Subcutaneous abdominal adipose tissue (tissue), 5 donors: ENCODE measurements around the gene CCSER1.

ENCODE experiments used
- H3K27ac ChIP-seq: one replicate; pipeline ENCODE4 v1.7.0; 2013; ENCODE audit warnings: low read depth, mild to moderate bottlenecking, inconsistent platforms, low read length, moderate library complexity
- H3K27me3 ChIP-seq, 5 donors: one replicate each; pipeline ENCODE4 v1.7.0; 2013; ENCODE audit warnings: low read length in 5 of 5, inconsistent platforms in 1 of 5; ENCODE audit not compliant: control insufficient read depth in 5 of 5, insufficient read depth in 4 of 5
- H3K36me3 ChIP-seq, 5 donors: one replicate each; pipeline ENCODE4 v1.7.0; 2013; ENCODE audit warnings: low read length in 5 of 5; ENCODE audit not compliant: control insufficient read depth in 5 of 5, insufficient read depth in 5 of 5
- H3K4me1 ChIP-seq, 5 donors: one replicate each; pipeline ENCODE4 v1.7.0; 2013; ENCODE audit warnings: low read length in 5 of 5, mild to moderate bottlenecking in 3 of 5, moderate library complexity in 1 of 5; ENCODE audit not compliant: control insufficient read depth in 5 of 5, insufficient read depth in 5 of 5
- H3K4me3 ChIP-seq, 5 donors: one replicate each; pipeline ENCODE4 v1.7.0; 2013; ENCODE audit warnings: low read length in 5 of 5, low read depth in 1 of 5
- H3K9ac ChIP-seq, 5 donors: one replicate each; pipeline ENCODE4 v1.7.0; 2013; ENCODE audit warnings: low read length in 5 of 5, mild to moderate bottlenecking in 4 of 5, moderate library complexity in 3 of 5
- H3K9me3 ChIP-seq, 5 donors: one replicate each; pipeline ENCODE4 v1.7.0; 2013; ENCODE audit warnings: low read length in 5 of 5; ENCODE audit not compliant: control insufficient read depth in 5 of 5
- donor health status: healthy.
- donor health status: healthy.
- donor health status: healthy.
- donor health status: healthy.
- donor health status: healthy.

The CCSER1 gene

GRCh38 chr4:91525621-91526020 is 1398.4 kb downstream of the CCSER1 start:
- Histone ChIP-seq H3K27ac (no peak overlapping the region), H3K4me1 (no peaks in the 10 kb centered on the region), H3K27me3 (no peaks in the 10 kb centered on the region), H3K9me3 (no peaks in the 10 kb centered on the region), H3K36me3 (no peaks in the 10 kb centered on the region), H3K9ac (no peak overlapping the region), H3K4me3 (no peak overlapping the region)

GRCh38 chr4:91527056-91527455 is 1399.9 kb downstream of the CCSER1 start:
- Histone ChIP-seq H3K9ac (no peak overlapping the region), H3K4me1 (no peaks in the 10 kb centered on the region), H3K36me3 (no peaks in the 10 kb centered on the region), H3K4me3 (no peak overlapping the region), H3K27me3 (no peaks in the 10 kb centered on the region), H3K9me3 (no peaks in the 10 kb centered on the region), H3K27ac (no peak overlapping the region)

- Histone ChIP-seq H3K27ac (no peak overlapping the region), H3K9me3 (peaks cover 0 to 17% (median 14%) of the 10 kb centered on the region in 5 donors), H3K4me3 (no peak overlapping the region), H3K36me3 (no peaks in the 10 kb centered on the region), H3K9ac (no peak overlapping the region), H3K4me1 (no peaks in the 10 kb centered on the region), H3K27me3 (no peaks in the 10 kb centered on the region)
Observed at GRCh38 chr4:91567594-91567993, 1440.4 kb downstream of the CCSER1 start.

GRCh38 chr4:91577864-91578263 is 1450.7 kb downstream of the CCSER1 start:
- H3K4me3 ChIP-seq, result no peak overlapping the region

GRCh38 chr4:91590260-91590659 is 1463.1 kb downstream of the CCSER1 start:
- no peaks in the 10 kb centered on the region for H3K4me1 ChIP-seq
- no peak overlapping the region for H3K27ac ChIP-seq
- H3K9me3 ChIP-seq, result no peaks in the 10 kb centered on the region
- H3K9ac ChIP-seq, result no peak overlapping the region
- no peak overlapping the region for H3K4me3 ChIP-seq
- no peaks in the 10 kb centered on the region for H3K27me3 ChIP-seq
- no peaks in the 10 kb centered on the region for H3K36me3 ChIP-seq

More at GRCh38 chr4:91577864-91578263, 1450.7 kb downstream of the CCSER1 start:
- Histone ChIP-seq H3K9me3 (no peaks in the 10 kb centered on the region), H3K4me1 (no peaks in the 10 kb centered on the region), H3K27me3 (no peaks in the 10 kb centered on the region), H3K36me3 (no peaks in the 10 kb centered on the region), H3K9ac (no peak overlapping the region), H3K27ac (no peak overlapping the region)

- H3K4me3 ChIP-seq, result no peak overlapping the region
- H3K9me3 ChIP-seq, result no peaks in the 10 kb centered on the region
- no peaks in the 10 kb centered on the region for H3K36me3 ChIP-seq
- no peak overlapping the region for H3K27ac ChIP-seq
- no peaks in the 10 kb centered on the region for H3K4me1 ChIP-seq
- H3K27me3 ChIP-seq, result no peaks in the 10 kb centered on the region
- no peak overlapping the region for H3K9ac ChIP-seq
Observed at GRCh38 chr4:91592125-91592524, 1464.9 kb downstream of the CCSER1 start.

GRCh38 chr4:91596718-91597117 is 1469.5 kb downstream of the CCSER1 start:
- no peaks in the 10 kb centered on the region for H3K27me3 ChIP-seq
- H3K4me3 ChIP-seq, result no peak overlapping the region
- H3K9ac ChIP-seq, result no peak overlapping the region
- no peaks in the 10 kb centered on the region for H3K36me3 ChIP-seq
- no peaks in the 10 kb centered on the region for H3K4me1 ChIP-seq
- H3K9me3 ChIP-seq, result no peaks in the 10 kb centered on the region
- H3K27ac ChIP-seq, result no peak overlapping the region

GRCh38 chr4:91598696-91599095 is 1471.5 kb downstream of the CCSER1 start:
- Histone ChIP-seq H3K9me3 (no peaks in the 10 kb centered on the region), H3K36me3 (no peaks in the 10 kb centered on the region), H3K9ac (no peak overlapping the region), H3K27me3 (no peaks in the 10 kb centered on the region), H3K4me1 (no peaks in the 10 kb centered on the region), H3K27ac (no peak overlapping the region), H3K4me3 (no peak overlapping the region)

GRCh38 chr4:91600301-91600700 is 1473.1 kb downstream of the CCSER1 start:
- Histone ChIP-seq H3K27me3 (no peaks in the 10 kb centered on the region), H3K36me3 (no peaks in the 10 kb centered on the region), H3K9me3 (no peaks in the 10 kb centered on the region), H3K4me3 (no peak overlapping the region), H3K4me1 (no peaks in the 10 kb centered on the region), H3K9ac (no peak overlapping the region), H3K27ac (no peak overlapping the region)

- Histone ChIP-seq H3K27ac (no peak overlapping the region), H3K9me3 (no peaks in the 10 kb centered on the region), H3K9ac (no peak overlapping the region), H3K27me3 (no peaks in the 10 kb centered on the region), H3K4me3 (no peak overlapping the region), H3K4me1 (no peaks in the 10 kb centered on the region), H3K36me3 (no peaks in the 10 kb centered on the region)
Observed at GRCh38 chr4:91601401-91601800, 1474.2 kb downstream of the CCSER1 start.

- peaks cover 0 to 8% (median 3%) of the 10 kb centered on the region in 5 donors for H3K9me3 ChIP-seq
- H3K36me3 ChIP-seq, result no peaks in the 10 kb centered on the region
- no peaks in the 10 kb centered on the region for H3K4me1 ChIP-seq
- no peak overlapping the region for H3K4me3 ChIP-seq
- no peak overlapping the region for H3K27ac ChIP-seq
- no peak overlapping the region for H3K9ac ChIP-seq
- no peaks in the 10 kb centered on the region for H3K27me3 ChIP-seq
Observed at GRCh38 chr4:91611782-91612181, 1484.6 kb downstream of the CCSER1 start.
